HCT116 (cell line): ENCODE data around the gene AMZ2. TPM values are rescaled to one million over a fixed set of nuclear protein-coding genes. Genes with fewer than 3 reads are reported as not detected.

Experiments used
- ATAC-seq: fragments of 200-7000 bp; cut with Tn5 transposase; 2 replicates; pipeline ENCODE4 v1.9.1; 2020; ENCODE audit warnings: mild to moderate bottlenecking, moderate library complexity
- BruUV-seq: library from RNA; stranded (reverse); fragments of 400-500 nt; replicated peaks from 2 replicates; lab custom pipeline; 2021; lab: Mats Ljungman, UMichigan
- CTCF ChIA-PET: fragments of 300-600 bp; sonication (Branson Sonifier 250); formaldehyde crosslinking; loops from one replicate; lab custom pipeline; 2021; ENCODE audit warnings: antibody characterized with exemption; lab: Charles Lee
- POLR2A ChIA-PET: fragments of 300-600, 350-600 bp; sonication (Branson Sonifier 250); formaldehyde crosslinking; loops from one replicate; lab custom pipeline; 2021; ENCODE audit warnings: antibody characterized with exemption; lab: Charles Lee
- RAD21 ChIA-PET, 2 experiments: fragments of 300-600 bp; sonication (Branson Sonifier 250); formaldehyde crosslinking; loops; one replicate each; lab custom pipeline; 2023; ENCODE audit warnings: low total read pairs in 2 of 2; ENCODE audit not compliant: uncharacterized antibody in 2 of 2, unreplicated experiment in 2 of 2, low non-redundant PET in 1 of 2; lab: Charles Lee
- DNase-seq: peaks from one replicate; pipeline ENCODE4 v3.0.0-alpha.2; 2010; ENCODE audit warnings: low read depth, low spot score
- H2AFZ ChIP-seq: fragments of 200-600 bp; shearing (Covaris generic), sonication (generic); 2 replicates; pipeline ENCODE4 v1.6.1; 2017; ENCODE audit warnings: low read depth, mixed run types, mixed read lengths, antibody characterized with exemption, low read length; ENCODE audit not compliant: poor library complexity, severe bottlenecking
- H3K27ac ChIP-seq: 2 replicates; pipeline ENCODE4 v1.5.1; 2012; ENCODE audit warnings: low read depth, low read length
- H3K27me3 ChIP-seq: fragments of 200-600 bp; sonication (generic); 2 replicates; pipeline ENCODE4 v1.6.1; 2016; ENCODE audit warnings: mixed run types, low read length, mixed read lengths; ENCODE audit not compliant: insufficient read depth
- H3K36me3 ChIP-seq, 2 experiments: fragments of 200-500 bp in 1 of 2; fragments of 200-600 bp in 1 of 2; sonication (Bioruptor generic) in 1 of 2; sonication (generic) in 1 of 2; 2 replicates each; pipeline versions ENCODE4 v1.5.1 to v1.6.1; 2014 to 2016; ENCODE audit warnings: low read length in 2 of 2, inconsistent platforms in 1 of 2, mixed read lengths in 1 of 2, mixed run types in 1 of 2; ENCODE audit not compliant: insufficient read depth in 2 of 2, control insufficient read depth in 1 of 2
- H3K4me1 ChIP-seq, 2 experiments: fragments of 200-600 bp in 1 of 2; sonication (generic) in 1 of 2; 2 replicates each; pipeline versions ENCODE4 v1.5.1 to v1.6.1; 2012 to 2017; ENCODE audit warnings: low read length in 2 of 2, inconsistent platforms in 1 of 2, mild to moderate bottlenecking in 1 of 2, mixed read lengths in 1 of 2, mixed run types in 1 of 2, moderate library complexity in 1 of 2; ENCODE audit not compliant: insufficient read depth in 2 of 2, control insufficient read depth in 1 of 2
- H3K4me2 ChIP-seq: fragments of 200-600 bp; sonication (generic); 2 replicates; pipeline ENCODE4 v1.6.1; 2017; ENCODE audit warnings: mixed run types, low read length, mixed read lengths
- H3K4me3 ChIP-seq, 2 experiments: fragments of 200-600 bp in 1 of 2; sonication (generic) in 1 of 2; replicated peaks in 1 of 2; 2 replicates each; pipeline ENCODE4 v1.5.1; 2011 to 2016; ENCODE audit warnings: low read length in 2 of 2, control low read depth in 1 of 2, low read depth in 1 of 2, mild to moderate bottlenecking in 1 of 2, mixed read lengths in 1 of 2, mixed run types in 1 of 2
- H3K79me2 ChIP-seq: fragments of 200-600 bp; sonication (generic); 2 replicates; pipeline ENCODE4 v1.6.1; 2017; ENCODE audit warnings: mild to moderate bottlenecking, mixed run types, low read length, moderate library complexity, mixed read lengths; ENCODE audit not compliant: insufficient read depth
- H3K9ac ChIP-seq: fragments of 200-600 bp; sonication (generic); 2 replicates; pipeline ENCODE4 v1.6.1; 2016; ENCODE audit warnings: low read length, mixed read lengths
- H3K9me2 ChIP-seq: fragments of 200-600 bp; sonication (generic), shearing (Covaris generic); 2 replicates; pipeline ENCODE4 v1.6.1; 2017; ENCODE audit warnings: mixed run types, mild to moderate bottlenecking, moderate library complexity; ENCODE audit not compliant: insufficient read depth
- H3K9me3 ChIP-seq, 2 experiments: fragments of 200-500 bp in 1 of 2; fragments of 200-600 bp in 1 of 2; sonication (Bioruptor generic) in 1 of 2; sonication (generic) in 1 of 2; 2 replicates each; pipeline ENCODE4 v1.6.1; 2014 to 2017; ENCODE audit warnings: low read length in 2 of 2, mixed read lengths in 2 of 2, inconsistent platforms in 1 of 2, low read depth in 1 of 2, mild to moderate bottlenecking in 1 of 2, mixed run types in 1 of 2, moderate library complexity in 1 of 2; ENCODE audit not compliant: control insufficient read depth in 1 of 2, insufficient read depth in 1 of 2
- H4K20me1 ChIP-seq: fragments of 200-600 bp; sonication (generic), shearing (Covaris generic); 2 replicates; pipeline ENCODE4 v1.6.1; 2017; ENCODE audit warnings: mixed run types, mild to moderate bottlenecking, moderate library complexity; ENCODE audit not compliant: insufficient read depth
- EZH2phosphoT487 ChIP-seq: fragments of 200-600 bp; IDR thresholded peaks from 2 replicates; pipeline ENCODE4 v1.6.1; 2018; ENCODE audit warnings: antibody characterized with exemption, borderline replicate concordance
- POLR2AphosphoS5 ChIP-seq: IDR thresholded peaks from 2 replicates; pipeline ENCODE4 v1.6.1; 2011; ENCODE audit warnings: mild to moderate bottlenecking, low read depth, low read length, moderate library complexity
- SIN3A ChIP-seq: IDR thresholded peaks from 2 replicates; pipeline ENCODE4 v1.6.1; 2012; ENCODE audit warnings: low read depth
- SRF ChIP-seq: IDR thresholded peaks from 2 replicates; pipeline ENCODE4 v1.6.1; 2012; ENCODE audit warnings: low read depth
- YY1 ChIP-seq: IDR thresholded peaks from 2 replicates; pipeline ENCODE4 v1.6.1; 2011; ENCODE audit warnings: low read length, low read depth, moderate library complexity, mild to moderate bottlenecking; ENCODE audit not compliant: insufficient replicate concordance; ENCODE audit errors: extremely low read depth
- ZNF274 ChIP-seq: fragments of 200-500 bp; sonication (Bioruptor generic); IDR thresholded peaks from 2 replicates; pipeline ENCODE4 v1.6.1; 2014; ENCODE audit warnings: mild to moderate bottlenecking, low read depth, low read length, inconsistent platforms
- intact Hi-C: fragments of 100-400 bp; cut with micrococcal nuclease; formaldehyde crosslinking; loops from 2 replicates; pipeline ENCODE4 v1.10.0; 2022
- total RNA-seq: library from RNA; stranded (reverse); gene quantifications from one replicate; pipeline ENCODE4 v1.2.1, GENCODE V29; 2021; ENCODE audit not compliant: unreplicated experiment
- TF ChIP-seq, protein P1 (sequence below), 3 experiments: fragments of 200-600 bp in 1 of 3; sonication (generic) in 1 of 3; IDR thresholded peaks in 2 of 3; conservative IDR thresholded peaks in 1 of 3; 2 replicates each; pipeline ENCODE4 v1.5.1; 2012 to 2017; ENCODE audit warnings: low read depth in 2 of 3, low read length in 2 of 3, antibody characterized with exemption in 1 of 3, borderline replicate concordance in 1 of 3, control low read depth in 1 of 3, mild to moderate bottlenecking in 1 of 3, mixed read lengths in 1 of 3, mixed run types in 1 of 3, moderate library complexity in 1 of 3; ENCODE audit not compliant: insufficient read depth in 1 of 3
- TF ChIP-seq, protein P2 (sequence below): IDR thresholded peaks from 2 replicates; pipeline ENCODE4 v1.6.1; 2012; ENCODE audit warnings: low read depth

AMZ2 gene
- total RNA-seq, 1 experiment from 2014 or later, result 131 TPM

DNA sequence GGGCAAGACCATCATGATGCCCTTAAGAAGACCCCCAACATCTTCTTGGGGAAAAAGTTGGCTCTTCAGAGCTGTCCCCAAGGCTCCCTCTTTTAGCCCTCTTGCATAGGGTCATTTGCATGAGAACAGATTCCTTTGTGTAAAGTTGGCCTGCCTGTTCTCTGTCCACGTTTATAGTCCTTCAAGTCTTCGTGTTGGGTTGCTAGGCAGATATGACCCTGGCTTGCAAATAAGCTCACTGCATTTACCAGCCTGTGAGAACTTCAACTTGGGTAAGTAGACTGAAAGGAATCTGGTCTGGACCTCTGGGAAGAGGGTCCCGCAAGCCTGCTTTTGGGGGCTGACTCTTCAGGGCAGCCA is 46.3 kb downstream of the AMZ2 start (continued):
- TF ChIP-seq, protein P1, sequence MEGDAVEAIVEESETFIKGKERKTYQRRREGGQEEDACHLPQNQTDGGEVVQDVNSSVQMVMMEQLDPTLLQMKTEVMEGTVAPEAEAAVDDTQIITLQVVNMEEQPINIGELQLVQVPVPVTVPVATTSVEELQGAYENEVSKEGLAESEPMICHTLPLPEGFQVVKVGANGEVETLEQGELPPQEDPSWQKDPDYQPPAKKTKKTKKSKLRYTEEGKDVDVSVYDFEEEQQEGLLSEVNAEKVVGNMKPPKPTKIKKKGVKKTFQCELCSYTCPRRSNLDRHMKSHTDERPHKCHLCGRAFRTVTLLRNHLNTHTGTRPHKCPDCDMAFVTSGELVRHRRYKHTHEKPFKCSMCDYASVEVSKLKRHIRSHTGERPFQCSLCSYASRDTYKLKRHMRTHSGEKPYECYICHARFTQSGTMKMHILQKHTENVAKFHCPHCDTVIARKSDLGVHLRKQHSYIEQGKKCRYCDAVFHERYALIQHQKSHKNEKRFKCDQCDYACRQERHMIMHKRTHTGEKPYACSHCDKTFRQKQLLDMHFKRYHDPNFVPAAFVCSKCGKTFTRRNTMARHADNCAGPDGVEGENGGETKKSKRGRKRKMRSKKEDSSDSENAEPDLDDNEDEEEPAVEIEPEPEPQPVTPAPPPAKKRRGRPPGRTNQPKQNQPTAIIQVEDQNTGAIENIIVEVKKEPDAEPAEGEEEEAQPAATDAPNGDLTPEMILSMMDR (IDR thresholded peaks at IDR 0.05 in 2 of 3, conservative IDR thresholded peaks at IDR 0.05 in 1 of 3; ENCODE audit: borderline replicate concordance in 1 of 3, insufficient read depth in 1 of 3, low read depth in 2 of 3, low read length in 2 of 3), result no peak
- no peak for TF ChIP-seq YY1
- TF ChIP-seq SRF, result no peak
- TF ChIP-seq EZH2phosphoT487, result no peak
- TF ChIP-seq, all 23 proteins: peak for 0

DNA sequence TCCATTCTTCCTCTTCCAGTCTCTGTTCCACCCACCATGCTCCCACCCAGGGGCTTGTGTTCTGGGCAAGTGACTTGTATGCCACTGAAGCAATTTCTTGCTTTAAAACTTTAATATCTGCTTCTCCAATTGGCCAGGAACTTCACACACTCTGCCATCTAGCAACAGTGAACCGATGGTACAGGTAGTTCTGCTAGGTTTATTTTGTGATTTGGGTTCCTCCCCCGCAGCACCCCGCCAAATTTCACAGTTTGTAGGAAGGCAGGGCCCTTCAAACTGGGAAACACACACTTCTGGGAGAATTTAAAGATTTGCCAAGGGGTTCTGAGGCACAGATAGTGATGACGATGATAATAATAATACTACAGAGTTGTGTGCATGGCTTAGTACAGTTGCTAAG is 46.8 kb downstream of the AMZ2 start:
- Histone ChIP-seq H3K9ac (no peak overlapping the region), H4K20me1 (no peaks in the 10 kb centered on the region), H3K9me2 (no peaks in the 10 kb centered on the region), H3K79me2 (0 out of 2 replicates have a peak, but pooled peaks cover 12% of the 10 kb centered on the region), H3K36me3 (no peaks in the 10 kb centered on the region), H3K4me1 (peaks cover 34 to 56% of the 10 kb centered on the region in 2 experiments), H3K27ac (no peak overlapping the region; the same call in 1 of the 2 replicates), H3K4me3 (no peak overlapping the region), H2AFZ (no peak overlapping the region), H3K9me3 (no peaks in the 10 kb centered on the region), H3K27me3 (no peaks in the 10 kb centered on the region), H3K4me2 (peak overlapping the region; percentile 8; the same call in 1 of the 2 replicates)
- CTCF ChIA-PET, result no interaction called here
- DNase-seq, result no peak
- no TSS peak for BruUV-seq
- ATAC-seq, result no peak
- TF ChIP-seq ZNF274 (no peak), SIN3A (no peak), POLR2AphosphoS5 (no peak)
- TF ChIP-seq, protein P2, sequence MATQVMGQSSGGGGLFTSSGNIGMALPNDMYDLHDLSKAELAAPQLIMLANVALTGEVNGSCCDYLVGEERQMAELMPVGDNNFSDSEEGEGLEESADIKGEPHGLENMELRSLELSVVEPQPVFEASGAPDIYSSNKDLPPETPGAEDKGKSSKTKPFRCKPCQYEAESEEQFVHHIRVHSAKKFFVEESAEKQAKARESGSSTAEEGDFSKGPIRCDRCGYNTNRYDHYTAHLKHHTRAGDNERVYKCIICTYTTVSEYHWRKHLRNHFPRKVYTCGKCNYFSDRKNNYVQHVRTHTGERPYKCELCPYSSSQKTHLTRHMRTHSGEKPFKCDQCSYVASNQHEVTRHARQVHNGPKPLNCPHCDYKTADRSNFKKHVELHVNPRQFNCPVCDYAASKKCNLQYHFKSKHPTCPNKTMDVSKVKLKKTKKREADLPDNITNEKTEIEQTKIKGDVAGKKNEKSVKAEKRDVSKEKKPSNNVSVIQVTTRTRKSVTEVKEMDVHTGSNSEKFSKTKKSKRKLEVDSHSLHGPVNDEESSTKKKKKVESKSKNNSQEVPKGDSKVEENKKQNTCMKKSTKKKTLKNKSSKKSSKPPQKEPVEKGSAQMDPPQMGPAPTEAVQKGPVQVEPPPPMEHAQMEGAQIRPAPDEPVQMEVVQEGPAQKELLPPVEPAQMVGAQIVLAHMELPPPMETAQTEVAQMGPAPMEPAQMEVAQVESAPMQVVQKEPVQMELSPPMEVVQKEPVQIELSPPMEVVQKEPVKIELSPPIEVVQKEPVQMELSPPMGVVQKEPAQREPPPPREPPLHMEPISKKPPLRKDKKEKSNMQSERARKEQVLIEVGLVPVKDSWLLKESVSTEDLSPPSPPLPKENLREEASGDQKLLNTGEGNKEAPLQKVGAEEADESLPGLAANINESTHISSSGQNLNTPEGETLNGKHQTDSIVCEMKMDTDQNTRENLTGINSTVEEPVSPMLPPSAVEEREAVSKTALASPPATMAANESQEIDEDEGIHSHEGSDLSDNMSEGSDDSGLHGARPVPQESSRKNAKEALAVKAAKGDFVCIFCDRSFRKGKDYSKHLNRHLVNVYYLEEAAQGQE, result no peak
- RAD21 ChIA-PET, result no interaction called here
- POLR2A ChIA-PET, result interaction anchor here (1.1 kb wide), 1 partner anchor 89 kb away, joined by 4 read pairs; no protein-coding TSS in a partner anchor
- intact Hi-C loops, result no loop called here
